ENCODE results near the gene ZNF281.
A peak's percentile ranks its signal among the peaks of the same experiment; 100 is the strongest.

ZNF281 gene

GRCh38 chr1:200386416-200386815, 23.4 kb downstream of the ZNF281 start:
- DNase-seq = no peak

- no peak for DNase-seq
Measured at GRCh38 chr1:200384818-200385390, 24.9 kb downstream of the ZNF281 start.

GRCh38 chr1:200381256-200381984, 28.4 kb downstream of the ZNF281 start:
- no peak for DNase-seq

- no peak for DNase-seq
Measured at GRCh38 chr1:200380589-200381021, 29.2 kb downstream of the ZNF281 start.

GRCh38 chr1:200379940-200380588, 29.8 kb downstream of the ZNF281 start:
- DNase-seq = no peak

- no peak for DNase-seq
Measured at GRCh38 chr1:200379432-200379757, 30.4 kb downstream of the ZNF281 start.

- no peak for DNase-seq
Measured at GRCh38 chr1:200378096-200378495, 31.7 kb downstream of the ZNF281 start.

GRCh38 chr1:200376528-200376927, 33.3 kb downstream of the ZNF281 start:
- no peak for DNase-seq

GRCh38 chr1:200374569-200375295, 35.1 kb downstream of the ZNF281 start:
- DNase-seq = no peak

- DNase-seq = no peak
Measured at GRCh38 chr1:200373811-200374231, 36.0 kb downstream of the ZNF281 start.

GRCh38 chr1:200372885-200373181, 37.0 kb downstream of the ZNF281 start:
- DNase-seq = no peak

- no peak for DNase-seq
Measured at GRCh38 chr1:200372095-200372884, 37.5 kb downstream of the ZNF281 start.

- no peak for DNase-seq
Measured at GRCh38 chr1:200369706-200370105, 40.1 kb downstream of the ZNF281 start.

- no peak for DNase-seq
Measured at GRCh38 chr1:200369131-200369530, 40.7 kb downstream of the ZNF281 start.

GRCh38 chr1:200368556-200368955, 41.3 kb downstream of the ZNF281 start:
- no peak for DNase-seq

- no peak for DNase-seq
Measured at GRCh38 chr1:200367841-200368534, 41.8 kb downstream of the ZNF281 start.

GRCh38 chr1:200366577-200367253, 43.1 kb downstream of the ZNF281 start:
- no peak for DNase-seq

GRCh38 chr1:200365897-200366426, 43.9 kb downstream of the ZNF281 start:
- no peak for DNase-seq

- DNase-seq = no peak
Measured at GRCh38 chr1:200364831-200365230, 45.0 kb downstream of the ZNF281 start.

GRCh38 chr1:200364091-200364759, 45.6 kb downstream of the ZNF281 start:
- DNase-seq = peak; percentile 39
